ENCODE results near the gene PHF3.

- TF ChIP-seq CTCF (IDR thresholded peaks at IDR 0.05 in 4 of 5, conservative IDR thresholded peaks at IDR 0.05 in 1 of 5) = no peak
- TF ChIP-seq POLR2A (IDR thresholded peaks at IDR 0.05) = no peak
These were observed 99.3 kb downstream of the PHF3 start for GRCh38 chr6:63734923-63735322.
